ENCODE measurements around the gene ANKRD50.

GRCh38 chr4:124633285-124633941 is 79.1 kb downstream of the ANKRD50 start:
- no peak for TF ChIP-seq SP1 (IDR thresholded peaks at IDR 0.05)
- TF ChIP-seq FOXA1 (IDR thresholded peaks at IDR 0.05) = no peak
- TF ChIP-seq BHLHE40 (IDR thresholded peaks at IDR 0.05; ENCODE audit: borderline replicate concordance) = no peak
- no peak for TF ChIP-seq SUZ12 (IDR thresholded peaks at IDR 0.05)
- no peak for TF ChIP-seq FOXM1 (IDR thresholded peaks at IDR 0.05; ENCODE audit: borderline replicate concordance)
- TF ChIP-seq FOXK2 (IDR thresholded peaks at IDR 0.05) = no peak
- no peak for TF ChIP-seq L3MBTL2 (conservative IDR thresholded peaks at IDR 0.05)
- no peak for TF ChIP-seq ARNT (IDR thresholded peaks at IDR 0.05)
- TF ChIP-seq HDGF (IDR thresholded peaks at IDR 0.05; ENCODE audit: borderline replicate concordance) = no peak
- TF ChIP-seq TARDBP (IDR thresholded peaks at IDR 0.05) = no peak
- no peak for TF ChIP-seq ELF4 (IDR thresholded peaks at IDR 0.05)
- TF ChIP-seq, protein P1, sequence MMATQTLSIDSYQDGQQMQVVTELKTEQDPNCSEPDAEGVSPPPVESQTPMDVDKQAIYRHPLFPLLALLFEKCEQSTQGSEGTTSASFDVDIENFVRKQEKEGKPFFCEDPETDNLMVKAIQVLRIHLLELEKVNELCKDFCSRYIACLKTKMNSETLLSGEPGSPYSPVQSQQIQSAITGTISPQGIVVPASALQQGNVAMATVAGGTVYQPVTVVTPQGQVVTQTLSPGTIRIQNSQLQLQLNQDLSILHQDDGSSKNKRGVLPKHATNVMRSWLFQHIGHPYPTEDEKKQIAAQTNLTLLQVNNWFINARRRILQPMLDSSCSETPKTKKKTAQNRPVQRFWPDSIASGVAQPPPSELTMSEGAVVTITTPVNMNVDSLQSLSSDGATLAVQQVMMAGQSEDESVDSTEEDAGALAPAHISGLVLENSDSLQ (IDR thresholded peaks at IDR 0.05) = no peak
- no peak for TF ChIP-seq ZNF384 (IDR thresholded peaks at IDR 0.05)

All from HEK293T (cell line).